GM21423 (cell line): ENCODE results near the gene MDN1.
A peak's percentile ranks its signal among the peaks of the same experiment; 100 is the strongest.
"Not testable (repeated sequence)": the region's sequence is repeated elsewhere in the genome, so short reads cannot be mapped to it uniquely, and the experiment has no call there.

ENCODE experiments used
- ATAC-seq: cut with Tn5 transposase; IDR thresholded peaks from one replicate; pipeline ENCODE4 v1.9.1; 2021; ENCODE audit warnings: mild to moderate bottlenecking, moderate library complexity; ENCODE audit not compliant: unreplicated experiment

The MDN1 gene

GRCh38 chr6:89776583-89777233 is 42.9 kb downstream of the MDN1 start:
- no peak for ATAC-seq

DNA sequence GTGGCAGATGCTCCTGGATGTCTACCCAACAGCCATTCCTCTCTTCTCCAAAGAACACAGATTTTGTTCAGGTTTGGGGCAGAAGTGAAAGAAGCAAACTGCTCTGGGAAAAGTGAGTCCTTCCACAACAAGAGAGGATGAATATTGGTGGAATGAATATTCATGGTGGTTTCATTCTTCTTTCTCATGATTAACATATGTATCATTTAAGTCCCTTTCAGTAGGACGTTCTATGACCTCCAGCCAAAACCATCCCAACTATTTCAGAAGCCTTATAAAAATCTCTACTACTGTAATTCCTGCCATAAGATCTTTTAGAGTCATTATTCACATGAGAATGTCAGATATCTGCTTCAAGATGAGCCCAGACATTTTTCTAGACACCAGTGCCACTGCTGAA is 44.4 kb downstream of the MDN1 start:
- ATAC-seq: no peak

DNA sequence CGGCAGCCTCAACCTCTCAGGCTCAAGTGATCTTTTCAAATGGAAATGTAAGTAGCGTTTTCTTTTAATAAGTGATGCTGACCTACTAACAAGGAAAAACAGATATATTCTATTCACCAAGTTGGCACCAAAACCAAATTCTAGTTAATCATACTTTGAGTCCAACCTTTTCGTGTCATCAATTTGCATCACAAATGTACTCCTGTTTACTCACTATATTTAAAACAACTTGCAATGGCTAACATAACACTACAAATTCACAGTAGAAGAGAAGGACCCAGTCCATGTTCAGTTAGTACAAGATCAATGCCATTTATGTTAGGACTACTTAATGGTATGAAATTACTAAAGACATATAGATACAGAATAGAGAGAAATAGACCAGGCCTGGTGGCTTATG is 50.0 kb downstream of the MDN1 start:
- no peak for ATAC-seq

DNA sequence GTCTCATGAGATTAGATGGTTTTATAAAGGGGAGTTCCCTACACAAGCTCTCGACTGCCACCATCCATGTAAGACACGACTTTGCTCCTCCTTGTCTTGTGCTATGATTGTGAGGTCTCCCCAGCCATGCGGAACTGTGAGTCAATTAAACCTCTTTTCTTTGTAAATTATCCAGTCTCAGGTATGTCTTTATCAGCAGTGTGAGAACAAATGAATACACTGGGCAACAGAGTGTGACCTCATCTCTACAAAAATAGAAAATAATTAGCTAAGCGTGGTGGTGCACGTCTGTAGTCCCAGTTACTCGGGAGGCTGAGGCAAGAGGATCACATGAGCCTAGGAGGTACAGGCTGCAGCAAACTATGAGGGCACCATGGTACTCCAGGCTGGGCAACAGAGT is 51.3 kb downstream of the MDN1 start:
- ATAC-seq: no peak

- ATAC-seq: no peak
These were observed 56.0 kb downstream of the MDN1 start for GRCh38 chr6:89763550-89763949.

GRCh38 chr6:89758830-89759229 is 60.8 kb downstream of the MDN1 start:
- ATAC-seq: no peak

DNA sequence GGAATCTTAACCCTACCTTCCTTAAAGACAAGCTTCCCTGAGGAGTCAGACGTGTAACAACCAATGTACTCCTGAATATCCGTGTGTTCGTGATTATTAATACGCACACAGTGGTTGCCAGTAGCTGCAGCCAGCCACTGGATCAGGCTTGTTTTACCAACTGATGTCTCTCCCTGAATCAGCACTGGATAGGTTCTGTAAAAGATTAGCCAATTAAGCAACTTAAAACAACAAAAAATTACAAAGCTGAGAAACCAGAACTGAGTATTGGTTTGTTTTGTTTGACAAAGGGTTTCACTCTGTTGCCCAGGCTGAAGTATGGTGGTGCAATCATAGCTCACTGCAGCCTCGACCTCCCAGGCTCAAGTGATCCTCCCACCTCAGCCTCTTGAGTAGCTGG is 69.3 kb downstream of the MDN1 start:
- ATAC-seq: no peak

DNA sequence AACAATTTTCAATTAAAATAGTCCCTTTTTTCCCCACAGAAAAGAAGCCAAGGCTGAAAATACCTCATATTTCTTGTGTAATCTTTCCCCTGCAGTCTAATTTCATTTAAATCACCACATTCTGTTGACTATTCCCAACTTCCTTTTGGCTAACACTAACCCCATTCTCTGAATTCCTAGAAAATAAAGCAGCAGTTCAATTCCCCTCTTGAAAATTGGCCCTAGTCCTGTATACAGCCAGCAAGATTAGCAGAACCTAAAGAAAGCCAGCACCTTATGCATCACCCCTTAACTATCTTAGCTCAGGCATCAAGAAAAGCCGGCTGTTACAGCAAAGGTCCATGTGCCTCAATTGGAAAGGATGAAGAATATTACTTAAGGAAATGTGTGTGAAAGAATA is 69.7 kb downstream of the MDN1 start:
- no peak for ATAC-seq

- no peak for ATAC-seq
These were observed 73.9 kb downstream of the MDN1 start for GRCh38 chr6:89745716-89746115.

DNA sequence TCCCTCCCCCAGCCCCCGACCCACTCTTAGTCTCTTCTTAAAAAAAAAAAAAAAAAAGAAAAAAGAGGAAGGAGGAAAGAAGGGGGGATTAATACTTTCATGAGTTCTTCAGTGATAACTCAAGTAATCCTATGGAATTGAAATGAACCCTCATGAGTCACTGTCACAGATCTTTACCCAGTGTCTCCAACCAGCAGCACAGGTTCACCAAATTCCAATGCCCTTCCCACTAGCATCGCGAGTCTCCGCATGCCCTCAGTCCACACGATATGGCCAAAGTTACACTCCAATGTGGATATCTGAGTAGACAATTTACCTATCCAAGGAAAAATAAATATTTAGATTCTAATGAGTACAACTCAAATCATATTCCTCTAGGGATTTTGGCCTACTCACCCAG is 74.5 kb downstream of the MDN1 start:
- no peak for ATAC-seq

DNA sequence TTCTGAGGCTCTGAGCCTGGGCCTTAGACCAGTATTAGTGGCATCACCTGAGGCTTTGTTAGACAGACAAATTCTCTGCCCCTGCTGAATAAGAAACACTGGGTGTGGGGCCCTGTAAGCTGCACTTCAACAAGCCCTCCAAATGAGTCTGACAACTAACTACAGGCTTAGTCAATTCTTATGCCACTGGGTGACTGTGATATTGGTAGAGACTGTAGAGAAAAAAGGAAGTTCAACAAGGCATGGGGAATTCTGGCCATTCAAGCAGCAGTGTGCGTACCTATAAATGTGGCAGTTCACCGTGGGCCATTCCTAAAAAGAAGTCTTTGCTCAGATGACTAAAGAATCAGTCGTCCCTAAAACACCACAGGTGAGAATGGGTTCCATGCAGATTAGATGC is 82.7 kb downstream of the MDN1 start:
- ATAC-seq: no peak

DNA sequence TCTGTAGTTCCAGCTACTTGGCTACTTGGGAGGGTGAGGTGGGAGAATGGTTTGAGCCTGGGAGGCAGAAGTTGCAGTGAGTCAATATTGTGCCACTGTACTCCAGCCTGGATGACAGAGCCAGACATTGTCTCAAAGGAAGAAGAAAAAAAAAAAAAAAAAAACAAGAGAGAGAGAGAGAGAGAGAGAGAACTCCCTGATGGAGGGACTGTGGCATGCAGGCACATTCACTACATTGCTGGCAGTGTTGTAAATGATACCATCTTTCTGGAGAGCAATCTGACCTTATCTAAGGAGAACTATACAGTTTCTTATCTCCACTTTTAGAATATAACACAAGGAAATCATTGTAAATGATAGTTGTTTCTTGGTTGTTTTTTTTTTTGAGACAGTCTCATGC is 85.1 kb downstream of the MDN1 start:
- ATAC-seq: no peak

DNA sequence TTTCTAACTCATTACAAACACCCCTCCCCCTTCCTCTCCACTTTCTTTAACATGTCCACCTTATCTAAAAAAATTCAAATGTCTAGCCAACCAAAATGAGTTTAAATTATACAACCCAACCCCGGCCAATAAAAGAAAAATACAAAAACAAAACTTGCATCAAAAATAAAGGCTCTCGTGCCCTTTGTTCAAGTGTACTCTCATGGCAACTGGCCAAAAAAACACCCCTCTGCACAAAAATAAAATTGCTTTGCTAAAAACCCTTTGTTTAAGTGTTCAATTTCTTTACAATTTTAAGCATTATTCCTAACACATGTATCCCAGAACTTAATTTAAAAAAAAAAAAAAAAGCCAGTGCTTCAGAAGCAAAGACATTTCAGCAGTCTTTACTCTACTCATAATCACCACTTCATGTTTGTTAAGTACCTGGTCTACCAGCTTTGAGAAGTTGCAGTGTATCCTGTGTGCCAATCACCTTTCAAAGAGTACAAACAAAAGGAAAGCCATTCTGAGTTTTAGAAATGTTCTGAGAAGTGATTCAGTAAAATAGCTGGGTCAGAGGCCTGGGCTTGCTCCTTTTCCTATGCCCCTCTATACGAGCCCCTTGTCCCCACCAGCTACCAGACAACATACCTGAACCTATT is 87.5 kb downstream of the MDN1 start:
- ATAC-seq: no peak

DNA sequence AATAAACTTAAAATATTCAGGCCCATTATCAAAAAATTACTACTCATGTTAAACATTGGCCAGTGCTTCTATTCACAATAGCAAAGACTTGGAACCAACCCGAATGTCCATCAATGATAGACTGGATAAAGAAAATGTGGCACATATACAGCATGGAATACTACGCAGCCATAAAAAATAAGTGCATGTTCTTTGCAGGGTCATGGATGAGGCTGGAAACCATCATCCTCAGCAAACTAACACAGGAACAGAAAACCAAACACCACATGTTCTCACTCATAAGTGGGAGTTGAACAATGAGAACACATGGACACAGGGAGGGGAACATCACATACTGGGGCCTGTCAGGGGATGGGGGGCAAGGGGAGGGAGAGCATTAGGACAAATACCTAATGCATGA is 88.3 kb downstream of the MDN1 start:
- not testable (repeated sequence) for ATAC-seq

GRCh38 chr6:89729818-89730217 is 89.8 kb downstream of the MDN1 start:
- ATAC-seq: peak; percentile 94

- no peak for ATAC-seq
These were observed 92.1 kb downstream of the MDN1 start for GRCh38 chr6:89727501-89727900.

DNA sequence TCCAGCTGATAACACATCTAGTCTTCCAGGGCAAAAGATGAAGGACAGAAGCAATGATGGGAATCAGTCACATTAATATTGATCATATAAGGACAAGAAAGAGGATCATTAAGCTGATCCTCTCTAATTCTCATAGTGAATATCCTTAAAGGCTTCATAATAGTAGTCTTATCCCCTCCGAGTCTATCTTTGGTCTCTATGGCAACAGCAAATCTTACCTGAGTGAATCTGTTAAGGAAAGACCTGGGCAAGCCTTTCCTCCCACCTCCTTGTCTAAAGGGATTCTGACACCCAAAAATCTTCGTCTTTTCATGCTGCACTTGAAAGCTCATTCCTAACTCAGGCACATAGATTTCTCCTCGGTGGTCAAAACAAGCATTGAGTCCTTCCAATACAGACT is 94.6 kb downstream of the MDN1 start:
- ATAC-seq: no peak

- ATAC-seq: no peak
These were observed 96.5 kb downstream of the MDN1 start for GRCh38 chr6:89723046-89723445.

DNA sequence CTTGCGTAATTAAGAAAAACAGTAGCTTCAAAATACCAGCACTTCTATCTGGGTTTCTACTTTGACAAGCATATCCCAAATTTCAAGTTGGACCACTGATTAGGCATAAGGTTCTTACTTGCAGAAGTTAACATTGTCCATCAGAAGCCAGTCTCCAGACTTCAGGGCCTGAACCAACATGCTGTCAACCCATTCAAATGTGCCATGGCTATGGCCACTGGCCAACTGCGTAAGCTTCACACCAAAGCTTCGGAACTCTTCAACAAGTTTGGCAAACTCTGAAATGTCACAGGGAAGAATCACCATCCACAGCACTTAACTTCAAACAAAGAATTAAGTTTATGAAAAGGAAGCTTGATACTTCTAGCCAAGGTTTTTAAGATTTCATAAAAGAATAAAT is 103.1 kb downstream of the MDN1 start:
- ATAC-seq: no peak

GRCh38 chr6:89711801-89712200 is 107.8 kb downstream of the MDN1 start:
- ATAC-seq: no peak

DNA sequence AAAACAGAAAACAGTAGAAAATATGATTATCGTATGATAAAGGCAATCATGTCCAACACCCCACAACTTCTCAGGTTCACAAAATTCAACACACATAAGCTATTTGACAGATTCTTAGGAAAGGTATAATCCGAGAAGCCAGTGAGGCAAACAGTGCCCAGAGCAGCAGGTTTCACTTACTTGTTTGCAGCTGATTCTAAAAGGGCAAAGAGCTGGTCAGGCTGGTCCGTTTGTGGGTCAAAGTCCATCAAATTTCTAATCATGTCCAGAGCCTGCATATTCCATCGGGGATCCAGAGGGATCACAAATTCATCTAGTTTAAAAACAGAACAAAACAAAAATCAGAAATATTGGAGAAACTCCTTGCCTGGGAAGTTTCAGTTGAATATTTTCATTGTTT is 111.3 kb downstream of the MDN1 start:
- ATAC-seq: no peak

GRCh38 chr6:89707766-89708165 is 111.8 kb downstream of the MDN1 start:
- no peak for ATAC-seq

DNA sequence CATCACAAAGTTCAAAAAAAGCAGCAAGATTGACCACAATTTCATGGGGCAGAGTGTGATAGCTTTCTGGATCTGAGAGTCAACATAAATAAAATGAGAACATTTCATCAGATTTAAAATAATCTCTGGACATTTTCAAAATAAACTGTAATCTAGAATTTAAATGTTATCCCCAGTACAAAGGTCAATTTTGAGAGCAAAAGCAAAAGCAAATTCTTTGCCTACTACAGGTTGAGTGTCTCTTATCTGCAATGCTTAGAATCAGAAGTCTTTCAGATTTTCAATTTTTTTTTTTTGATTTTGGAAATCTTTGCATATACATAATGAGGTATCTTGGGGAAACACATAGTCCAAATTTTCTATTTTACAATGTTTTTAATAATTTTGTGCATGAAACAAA is 113.5 kb downstream of the MDN1 start:
- no peak for ATAC-seq
